Adrenal gland (tissue), 5 donors: ENCODE results near the gene LSM12.

Source experiments
- POLR2A ChIP-seq, 2 donors: fragments of 450-650 bp; IDR thresholded peaks; one replicate each; pipeline ENCODE4 v1.6.1; 2017; ENCODE audit warnings: antibody characterized with exemption in 2 of 2, mild to moderate bottlenecking in 2 of 2, moderate library complexity in 1 of 2
- TF ChIP-seq, protein P1 (sequence below), 6 experiments: fragments of 450-650 bp in 4 of 6; fragments of 200-600 bp in 2 of 6; sonication (generic) in 1 of 6; IDR thresholded peaks; 1 replicate in 5 of 6; 2 replicates in 1 of 6; pipeline versions ENCODE4 v1.5.1 to v1.8.0; 2016 to 2021; ENCODE audit warnings: antibody characterized with exemption in 6 of 6, mild to moderate bottlenecking in 2 of 6, moderate library complexity in 1 of 6
- donor health status: DM: no; HTN: no; CAD: no.

DNA sequence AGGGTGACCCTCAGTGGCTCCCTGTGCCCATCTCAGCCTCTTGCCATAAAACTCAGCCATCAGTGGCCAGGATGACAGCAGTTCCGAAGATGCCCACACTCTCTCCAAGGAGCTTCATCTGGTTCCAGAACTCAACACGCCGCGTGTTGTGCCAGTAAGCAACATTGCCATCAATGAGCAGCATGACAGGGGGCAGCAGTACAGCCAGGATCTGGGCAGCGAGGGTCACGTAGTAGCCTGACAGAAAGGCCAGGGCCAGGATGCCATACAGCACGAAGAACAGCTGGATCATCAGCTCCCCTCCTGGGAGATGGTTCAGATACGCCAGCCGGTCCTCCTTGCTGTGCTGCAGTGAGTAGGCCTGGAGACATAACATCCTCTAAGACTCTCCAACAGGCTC lies 54.6 kb downstream of the LSM12 start:
- TF ChIP-seq, protein P1, sequence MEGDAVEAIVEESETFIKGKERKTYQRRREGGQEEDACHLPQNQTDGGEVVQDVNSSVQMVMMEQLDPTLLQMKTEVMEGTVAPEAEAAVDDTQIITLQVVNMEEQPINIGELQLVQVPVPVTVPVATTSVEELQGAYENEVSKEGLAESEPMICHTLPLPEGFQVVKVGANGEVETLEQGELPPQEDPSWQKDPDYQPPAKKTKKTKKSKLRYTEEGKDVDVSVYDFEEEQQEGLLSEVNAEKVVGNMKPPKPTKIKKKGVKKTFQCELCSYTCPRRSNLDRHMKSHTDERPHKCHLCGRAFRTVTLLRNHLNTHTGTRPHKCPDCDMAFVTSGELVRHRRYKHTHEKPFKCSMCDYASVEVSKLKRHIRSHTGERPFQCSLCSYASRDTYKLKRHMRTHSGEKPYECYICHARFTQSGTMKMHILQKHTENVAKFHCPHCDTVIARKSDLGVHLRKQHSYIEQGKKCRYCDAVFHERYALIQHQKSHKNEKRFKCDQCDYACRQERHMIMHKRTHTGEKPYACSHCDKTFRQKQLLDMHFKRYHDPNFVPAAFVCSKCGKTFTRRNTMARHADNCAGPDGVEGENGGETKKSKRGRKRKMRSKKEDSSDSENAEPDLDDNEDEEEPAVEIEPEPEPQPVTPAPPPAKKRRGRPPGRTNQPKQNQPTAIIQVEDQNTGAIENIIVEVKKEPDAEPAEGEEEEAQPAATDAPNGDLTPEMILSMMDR (IDR thresholded peaks at IDR 0.05) = no peak
- no peak for TF ChIP-seq POLR2A (IDR thresholded peaks at IDR 0.05)
